Endothelial cell of umbilical vein (primary cell): ENCODE data around the gene MGAT5B. TPM values are rescaled to one million over a fixed set of nuclear protein-coding genes. Genes with fewer than 3 reads are reported as not detected.

Experiments
- BruUV-seq: library from RNA; stranded (reverse); fragments of 400-500 nt; replicated peaks from 2 replicates; lab custom pipeline; 2021; lab: Mats Ljungman, UMichigan
- CTCF ChIA-PET: fragments of 300-600, 350-600 bp; sonication (Branson Sonifier 250); formaldehyde crosslinking; loops from one replicate; lab custom pipeline; 2021; ENCODE audit warnings: antibody characterized with exemption, inconsistent platforms; lab: Charles Lee
- POLR2A ChIA-PET: fragments of 300-600, 350-600 bp; sonication (Branson Sonifier 250); formaldehyde crosslinking; loops from one replicate; lab custom pipeline; 2021; ENCODE audit warnings: antibody characterized with exemption, inconsistent platforms; lab: Charles Lee
- DNase-seq: peaks from one replicate; pipeline ENCODE4 v3.0.0-alpha.2; 2011; ENCODE audit warnings: low read depth, low spot score
- FAIRE-seq: peaks from 2 replicates; lab custom pipeline; 2011; peaks lifted over from hg19 to GRCh38; lab: Jason Lieb, UNC
- H2AFZ ChIP-seq: 2 replicates; pipeline ENCODE4 v1.6.0; 2012; ENCODE audit warnings: low read depth, low read length, control low read depth, inconsistent platforms
- H3K27ac ChIP-seq: 2 replicates; pipeline ENCODE4 v1.5.1; 2011; ENCODE audit warnings: low read depth, mild to moderate bottlenecking, control low read depth, low read length, moderate library complexity; ENCODE audit not compliant: insufficient read depth
- H3K27me3 ChIP-seq, 2 experiments: 2 replicates each; pipeline versions ENCODE4 v1.6.0 to v1.6.1; 2011; ENCODE audit warnings: low read length in 2 of 2, mixed read lengths in 1 of 2; ENCODE audit not compliant: control insufficient read depth in 2 of 2, insufficient read depth in 2 of 2
- H3K36me3 ChIP-seq, 2 experiments: 2 replicates in 1 of 2; 3 replicates in 1 of 2; pipeline ENCODE4 v1.5.1; 2011; ENCODE audit warnings: low read length in 2 of 2, mild to moderate bottlenecking in 1 of 2, moderate library complexity in 1 of 2; ENCODE audit not compliant: control insufficient read depth in 2 of 2, insufficient read depth in 2 of 2; ENCODE audit errors: extremely low read depth in 1 of 2
- H3K4me1 ChIP-seq: 3 replicates; pipeline ENCODE4 v1.5.1; 2011; ENCODE audit warnings: mild to moderate bottlenecking, low read length; ENCODE audit not compliant: control insufficient read depth, insufficient read depth; ENCODE audit errors: extremely low read depth
- H3K4me2 ChIP-seq: 2 replicates; pipeline ENCODE4 v1.6.1; 2011; ENCODE audit warnings: low read length, control low read depth, mixed read lengths; ENCODE audit not compliant: insufficient read depth
- H3K4me3 ChIP-seq, 3 experiments: fragments of 200-600 bp in 1 of 3; sonication (generic), shearing (Covaris generic) in 1 of 3; replicated peaks in 1 of 3; 2 replicates each; pipeline ENCODE4 v1.5.1; 2011 to 2016; ENCODE audit warnings: control low read depth in 3 of 3, low read length in 3 of 3, mild to moderate bottlenecking in 2 of 3, inconsistent platforms in 1 of 3, low read depth in 1 of 3, moderate library complexity in 1 of 3; ENCODE audit not compliant: insufficient read depth in 1 of 3
- H3K79me2 ChIP-seq: 2 replicates; pipeline ENCODE4 v1.6.0; 2012; ENCODE audit warnings: low read length, inconsistent platforms; ENCODE audit not compliant: control insufficient read depth, insufficient read depth
- H3K9ac ChIP-seq: replicated peaks from 2 replicates; pipeline ENCODE3; 2011; ENCODE audit warnings: low read length, control low read depth; ENCODE audit not compliant: insufficient read depth; ENCODE audit errors: extremely low read depth
- H3K9me1 ChIP-seq: replicated peaks from 3 replicates; pipeline ENCODE4 v1.6.0; 2011; ENCODE audit warnings: mild to moderate bottlenecking, low read length; ENCODE audit not compliant: control insufficient read depth, insufficient read depth; ENCODE audit errors: extremely low read depth
- H3K9me3 ChIP-seq: replicated peaks from 2 replicates; pipeline ENCODE4 v1.5.1; 2012; ENCODE audit warnings: low read length, inconsistent platforms; ENCODE audit not compliant: control insufficient read depth, insufficient read depth
- H4K20me1 ChIP-seq: replicated peaks from 2 replicates; pipeline ENCODE3; 2011; ENCODE audit warnings: mild to moderate bottlenecking, low read length; ENCODE audit not compliant: control insufficient read depth, insufficient read depth; ENCODE audit errors: extremely low read depth
- GATA2 ChIP-seq: IDR thresholded peaks from 2 replicates; pipeline ENCODE4 v1.7.0; 2011; ENCODE audit warnings: low read depth, mild to moderate bottlenecking, moderate library complexity, mixed read lengths, low read length; ENCODE audit not compliant: insufficient read length, insufficient read depth
- MYC ChIP-seq: IDR thresholded peaks from one replicate; pipeline ENCODE4 v1.6.1; 2011; ENCODE audit warnings: mild to moderate bottlenecking, low read depth, low read length
- dilution Hi-C: fragments of 300-500 bp; cut with MboI; formaldehyde crosslinking; loops from one replicate; pipeline ENCODE4 v1.15.0; 2019; ENCODE audit warnings: low sequenced_read_pairs; ENCODE audit not compliant: extremely low pct_ligation_motif_present
- intact Hi-C: fragments of 100-400 bp; cut with micrococcal nuclease; formaldehyde crosslinking; loops from one replicate; pipeline ENCODE4 v1.10.0; 2022
- polyA plus RNA-seq, 4 experiments: library from polyadenylated mRNA; depleted of rRNA in 3 of 4; stranded (reverse) in 3 of 4; unstranded in 1 of 4; fragments of >200 nt; gene quantifications; 2 replicates each; pipeline versions ENCODE4 v1.2.1 to v1.2.3, GENCODE V29; 2011 to 2012; ENCODE audit warnings: missing spikeins in 1 of 4
- total RNA-seq: library from RNA; stranded (reverse); gene quantifications from 2 replicates; pipeline ENCODE4 v1.2.3, GENCODE V29; 2021
- TF ChIP-seq, protein P1 (sequence below), 2 donors: IDR thresholded peaks; 1 replicate in 1 of 2; 2 replicates in 1 of 2; pipeline ENCODE4 v1.5.1; 2011; ENCODE audit warnings: low read length in 2 of 2, mild to moderate bottlenecking in 2 of 2, moderate library complexity in 2 of 2, control low read depth in 1 of 2, inconsistent platforms in 1 of 2, low read depth in 1 of 2; ENCODE audit not compliant: insufficient read depth in 1 of 2; ENCODE audit errors: extremely low read depth in 1 of 2

Gene MGAT5B
- total and polyA plus RNA-seq, 2 donors (not counting 3 experiments of a cell fraction or from before 2014, with no cell fraction given): 1.7 to 2.1 TPM

DNA sequence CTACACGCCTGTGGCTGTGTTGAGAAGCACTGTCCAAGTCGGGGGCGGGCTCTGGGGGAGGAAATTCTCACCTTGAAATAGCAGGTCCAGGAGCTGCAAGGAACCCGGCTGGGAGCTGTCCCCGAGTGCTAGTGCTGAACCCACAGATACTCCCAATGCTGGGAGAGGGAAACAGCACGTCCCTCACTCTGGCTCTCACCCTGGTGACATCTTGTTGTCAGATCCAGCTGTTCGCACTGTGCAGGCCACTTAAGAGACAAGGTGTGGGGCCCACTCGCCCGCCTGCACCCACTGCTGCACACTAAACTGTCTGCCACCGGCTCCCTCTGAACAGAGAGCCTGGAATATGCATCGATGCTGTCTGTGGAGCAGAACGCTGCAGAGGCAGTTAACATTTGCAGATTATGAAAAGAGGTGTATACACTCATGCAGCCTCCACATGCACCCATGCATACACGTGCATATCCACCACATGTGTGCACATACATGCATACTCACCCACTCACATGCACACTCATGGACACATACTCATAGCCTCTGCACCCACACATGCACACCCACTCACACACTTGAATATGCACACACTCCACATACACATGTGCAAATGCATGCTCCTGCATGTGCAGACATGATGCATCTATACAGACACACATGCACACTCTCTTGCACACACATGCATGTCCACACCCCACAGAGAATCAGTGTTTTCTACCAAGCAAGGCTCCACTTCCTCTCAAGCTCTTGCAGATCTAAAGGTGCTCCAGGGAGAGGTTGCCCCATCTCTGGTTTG is 42.0 kb downstream of the MGAT5B start:
- H3K36me3 ChIP-seq: no peaks in the 10 kb centered on the region
- POLR2A ChIA-PET: no interaction called here
- DNase-seq (peak; percentile 53), FAIRE-seq (peak; percentile 64)
- H3K9me1 ChIP-seq: no peaks in the 10 kb centered on the region
- BruUV-seq: no TSS peak
- no peaks in the 10 kb centered on the region for H3K79me2 ChIP-seq
- no peaks in the 10 kb centered on the region for H3K9me3 ChIP-seq
- H3K27ac ChIP-seq: no peak overlapping the region
- CTCF ChIA-PET: interaction anchor here (1.3 kb wide), 1 partner anchor 146 kb away, joined by 7 read pairs; no protein-coding TSS in a partner anchor
- H4K20me1 ChIP-seq: no peaks in the 10 kb centered on the region
- TF ChIP-seq, protein P1, sequence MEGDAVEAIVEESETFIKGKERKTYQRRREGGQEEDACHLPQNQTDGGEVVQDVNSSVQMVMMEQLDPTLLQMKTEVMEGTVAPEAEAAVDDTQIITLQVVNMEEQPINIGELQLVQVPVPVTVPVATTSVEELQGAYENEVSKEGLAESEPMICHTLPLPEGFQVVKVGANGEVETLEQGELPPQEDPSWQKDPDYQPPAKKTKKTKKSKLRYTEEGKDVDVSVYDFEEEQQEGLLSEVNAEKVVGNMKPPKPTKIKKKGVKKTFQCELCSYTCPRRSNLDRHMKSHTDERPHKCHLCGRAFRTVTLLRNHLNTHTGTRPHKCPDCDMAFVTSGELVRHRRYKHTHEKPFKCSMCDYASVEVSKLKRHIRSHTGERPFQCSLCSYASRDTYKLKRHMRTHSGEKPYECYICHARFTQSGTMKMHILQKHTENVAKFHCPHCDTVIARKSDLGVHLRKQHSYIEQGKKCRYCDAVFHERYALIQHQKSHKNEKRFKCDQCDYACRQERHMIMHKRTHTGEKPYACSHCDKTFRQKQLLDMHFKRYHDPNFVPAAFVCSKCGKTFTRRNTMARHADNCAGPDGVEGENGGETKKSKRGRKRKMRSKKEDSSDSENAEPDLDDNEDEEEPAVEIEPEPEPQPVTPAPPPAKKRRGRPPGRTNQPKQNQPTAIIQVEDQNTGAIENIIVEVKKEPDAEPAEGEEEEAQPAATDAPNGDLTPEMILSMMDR (IDR thresholded peaks at IDR 0.05; ENCODE audit: extremely low read depth in 1 of 2, insufficient read depth in 1 of 2, low read depth in 1 of 2, low read length in 2 of 2): no peak
- TF ChIP-seq MYC: no peak
- no peak for TF ChIP-seq GATA2
- no peak overlapping the region for H2AFZ ChIP-seq
- no peaks in the 10 kb centered on the region for H3K4me1 ChIP-seq
- H3K27me3 ChIP-seq: no peaks in the 10 kb centered on the region
- intact Hi-C loops: no loop called here
- no peak overlapping the region for H3K4me2 ChIP-seq
- dilution Hi-C loops: no loop called here
- H3K9ac ChIP-seq: no peak overlapping the region
- H3K4me3 ChIP-seq: no peak overlapping the region
